Measurements from ENCODE around the gene ESD. TPM values are rescaled to one million over a fixed set of nuclear protein-coding genes. Genes with fewer than 3 reads are reported as not detected.

Gene ESD
- total and polyA plus RNA-seq, 10 of the 15 experiments (the other 5 are each of a cell fraction or from before 2014, with no cell fraction given), result 105 to 387 (median 195) TPM

GRCh38 chr13:46759846-46760245 is 37.1 kb downstream of the ESD start (continued):
- TF ChIP-seq ZNF384 (IDR thresholded peaks at IDR 0.05; ENCODE audit: borderline replicate concordance, low read depth, low read length), result no peak
- no peak for TF ChIP-seq CEBPB (IDR thresholded peaks at IDR 0.05; ENCODE audit: borderline replicate concordance in 1 of 2, low read depth in 2 of 2, low read length in 2 of 2)
- TF ChIP-seq FOS (IDR thresholded peaks at IDR 0.05; ENCODE audit: borderline replicate concordance, extremely low read depth, insufficient read length), result no peak
- no peak for TF ChIP-seq PML (IDR thresholded peaks at IDR 0.05; ENCODE audit: low read length)
- no peak for TF ChIP-seq RELA (IDR thresholded peaks at IDR 0.05; ENCODE audit: borderline replicate concordance, partially characterized antibody)
- no peak for TF ChIP-seq CBFB (IDR thresholded peaks at IDR 0.05; ENCODE audit: low read depth)
- TF ChIP-seq MEF2B (IDR thresholded peaks at IDR 0.05; ENCODE audit: partially characterized antibody, poor library complexity, severe bottlenecking), result no peak
- TF ChIP-seq GATAD2B (conservative IDR thresholded peaks at IDR 0.05; ENCODE audit: low read depth), result no peak

GRCh38 chr13:46757640-46758039 is 39.3 kb downstream of the ESD start:
- no peak for DNase-seq (ENCODE audit: low read depth, low spot score)
- Histone ChIP-seq H3K9me3 (replicated peaks; ENCODE audit: control insufficient read depth, insufficient read depth, low read length) (no peaks in the 10 kb centered on the region), H2AFZ (ENCODE audit: control insufficient read depth, low read depth, low read length) (no peak overlapping the region), H3K36me3 (ENCODE audit: control insufficient read depth in 2 of 2, insufficient read depth in 2 of 2, low read length in 1 of 2) (peaks cover 0 to 7% of the 10 kb centered on the region in 2 experiments; a peak in 2 of 4 replicates), H4K20me1 (ENCODE audit: control insufficient read depth, insufficient read depth) (no peaks in the 10 kb centered on the region), H3K27me3 (replicated peaks in 1 of 2; ENCODE audit: control insufficient read depth in 2 of 2, insufficient read depth in 2 of 2, low read length in 1 of 2) (no peaks in the 10 kb centered on the region), H3K27ac (ENCODE audit: control insufficient read depth, insufficient read depth) (no peak overlapping the region), H3K79me2 (ENCODE audit: control insufficient read depth, insufficient read depth, low read length) (no peaks in the 10 kb centered on the region), H3K9ac (ENCODE audit: control insufficient read depth, insufficient read depth, low read length) (no peak overlapping the region), H3K4me3 (no peak overlapping the region), H3K4me2 (ENCODE audit: control insufficient read depth, insufficient read depth) (no peak overlapping the region), H3K4me1 (ENCODE audit: control insufficient read depth, insufficient read depth, low read length) (no peaks in the 10 kb centered on the region)
- ChIA-PET POLR2A (interaction anchor here (0.6 kb wide), 1 partner anchor 325 kb away, joined by 3 read pairs; no protein-coding TSS in a partner anchor), RAD21 (ENCODE audit: unreplicated experiment) (no interaction called here), SMC1A (ENCODE audit: uncharacterized antibody, unreplicated experiment) (interaction anchor here (1.1 kb wide), 1 partner anchor 35 kb away, joined by 3 read pairs; no protein-coding TSS in a partner anchor), CTCF (interaction anchor here (1.5 kb wide), 1 partner anchor 197 kb away, joined by 3 read pairs; no protein-coding TSS in a partner anchor)
- 60% methylated on average over 3 of the region's 3 CpGs for WGBS (ENCODE audit: insufficient coverage, insufficient replicate concordance, low lambda C conversion rate, missing lambda C conversion rate)
- in situ Hi-C loops (cut with MboI) (no loop called here), intact Hi-C loops (cut with micrococcal nuclease; ENCODE audit: unreplicated experiment) (no loop called here)
- ATAC-seq, result no peak
- no peak for TF ChIP-seq RELA (IDR thresholded peaks at IDR 0.05; ENCODE audit: borderline replicate concordance, partially characterized antibody)
- FAIRE-seq, result no peak
- BruUV-seq (replicated peaks), result no TSS peak
